GM10847 (cell line): ENCODE data around the gene OR52A5.

Source experiments
- POLR2A ChIP-seq: IDR thresholded peaks from 2 replicates; pipeline ENCODE4 v1.6.1; 2011; ENCODE audit not compliant: insufficient read length; ENCODE audit errors: extremely low read depth

Gene OR52A5

GRCh38 chr11:5118893-5119292 is 19.3 kb downstream of the OR52A5 start:
- no peak for TF ChIP-seq POLR2A

- no peak for TF ChIP-seq POLR2A
These were observed 20.6 kb downstream of the OR52A5 start for GRCh38 chr11:5117588-5117987.

GRCh38 chr11:5115339-5115738 is 22.8 kb downstream of the OR52A5 start:
- no peak for TF ChIP-seq POLR2A

- no peak for TF ChIP-seq POLR2A
These were observed 30.9 kb downstream of the OR52A5 start for GRCh38 chr11:5107285-5107684.

GRCh38 chr11:5103066-5103465 is 35.1 kb downstream of the OR52A5 start:
- TF ChIP-seq POLR2A = no peak

- no peak for TF ChIP-seq POLR2A
These were observed 35.9 kb downstream of the OR52A5 start for GRCh38 chr11:5102246-5102645.

GRCh38 chr11:5096011-5096410 is 42.1 kb downstream of the OR52A5 start:
- no peak for TF ChIP-seq POLR2A

GRCh38 chr11:5092821-5093585 is 45.2 kb downstream of the OR52A5 start:
- no peak for TF ChIP-seq POLR2A

GRCh38 chr11:5090668-5091067 is 47.5 kb downstream of the OR52A5 start:
- no peak for TF ChIP-seq POLR2A

GRCh38 chr11:5088556-5088955 is 49.6 kb downstream of the OR52A5 start:
- no peak for TF ChIP-seq POLR2A

GRCh38 chr11:5083602-5084001 is 54.6 kb downstream of the OR52A5 start:
- no peak for TF ChIP-seq POLR2A

- no peak for TF ChIP-seq POLR2A
These were observed 56.8 kb downstream of the OR52A5 start for GRCh38 chr11:5081405-5081804.
